Measurements from ENCODE around the gene RAB11FIP4.

DNA sequence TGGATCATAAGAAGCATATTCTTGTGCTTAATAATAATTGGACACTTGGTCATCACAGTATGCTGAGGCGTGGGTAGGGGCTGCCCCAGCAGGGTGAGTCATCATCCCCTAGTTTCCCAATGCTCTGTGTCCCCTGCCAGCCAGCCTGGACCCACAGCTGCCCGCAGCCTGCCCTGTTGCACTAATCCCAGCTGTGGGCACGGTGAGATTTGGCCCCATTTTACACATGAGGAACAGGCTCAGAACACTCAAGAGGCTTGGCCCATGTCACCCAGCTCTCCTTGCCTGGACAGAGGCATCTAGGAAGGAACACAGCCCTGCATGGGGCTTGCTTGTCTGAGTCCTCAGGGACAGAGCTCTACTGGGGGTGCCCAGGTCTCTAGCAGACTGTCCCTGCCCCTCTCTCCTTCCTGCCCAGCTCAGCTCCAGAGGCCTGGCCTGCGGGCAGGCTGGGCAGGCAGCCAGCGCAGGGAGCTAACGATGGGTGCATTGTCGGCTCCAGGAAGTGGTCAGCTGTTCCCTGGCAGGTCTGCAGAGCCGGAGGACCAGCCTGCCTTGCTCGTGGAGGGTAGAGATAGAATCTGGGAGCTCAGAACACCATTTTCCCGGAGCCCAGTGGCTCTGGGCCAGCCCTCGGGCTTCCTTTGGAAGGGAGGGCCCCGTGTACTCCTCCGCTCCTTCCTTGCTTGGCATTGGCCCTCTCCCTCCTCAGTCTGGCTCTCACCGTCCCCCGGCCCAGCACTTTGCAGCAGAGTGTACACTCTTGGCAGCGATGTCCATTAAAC is 189.4 kb downstream of the RAB11FIP4 start:
- TF ChIP-seq, protein P1, sequence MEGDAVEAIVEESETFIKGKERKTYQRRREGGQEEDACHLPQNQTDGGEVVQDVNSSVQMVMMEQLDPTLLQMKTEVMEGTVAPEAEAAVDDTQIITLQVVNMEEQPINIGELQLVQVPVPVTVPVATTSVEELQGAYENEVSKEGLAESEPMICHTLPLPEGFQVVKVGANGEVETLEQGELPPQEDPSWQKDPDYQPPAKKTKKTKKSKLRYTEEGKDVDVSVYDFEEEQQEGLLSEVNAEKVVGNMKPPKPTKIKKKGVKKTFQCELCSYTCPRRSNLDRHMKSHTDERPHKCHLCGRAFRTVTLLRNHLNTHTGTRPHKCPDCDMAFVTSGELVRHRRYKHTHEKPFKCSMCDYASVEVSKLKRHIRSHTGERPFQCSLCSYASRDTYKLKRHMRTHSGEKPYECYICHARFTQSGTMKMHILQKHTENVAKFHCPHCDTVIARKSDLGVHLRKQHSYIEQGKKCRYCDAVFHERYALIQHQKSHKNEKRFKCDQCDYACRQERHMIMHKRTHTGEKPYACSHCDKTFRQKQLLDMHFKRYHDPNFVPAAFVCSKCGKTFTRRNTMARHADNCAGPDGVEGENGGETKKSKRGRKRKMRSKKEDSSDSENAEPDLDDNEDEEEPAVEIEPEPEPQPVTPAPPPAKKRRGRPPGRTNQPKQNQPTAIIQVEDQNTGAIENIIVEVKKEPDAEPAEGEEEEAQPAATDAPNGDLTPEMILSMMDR (IDR thresholded peaks at IDR 0.05), result no peak
- no peak for TF ChIP-seq ZFX (IDR thresholded peaks at IDR 0.05; ENCODE audit: borderline replicate concordance)

All from 22Rv1 (cell line).